Keratinocyte (primary cell): ENCODE data around the gene ARID1B. TPM values are rescaled to one million over a fixed set of nuclear protein-coding genes. Genes with fewer than 3 reads are reported as not detected.

Experiments
- DNase-seq: peaks from one replicate; pipeline ENCODE4 v3.0.0-alpha.2; 2011; ENCODE audit warnings: low read depth, missing footprints, low spot score
- FAIRE-seq: peaks from 2 replicates; lab custom pipeline; 2011; peaks lifted over from hg19 to GRCh38; lab: Jason Lieb, UNC
- H2AFZ ChIP-seq: 2 replicates; pipeline ENCODE4 v1.6.0; 2012; ENCODE audit warnings: low read length, control low read depth, inconsistent platforms; ENCODE audit not compliant: control insufficient read depth
- H3K27ac ChIP-seq: 2 replicates; pipeline ENCODE4 v1.5.1; 2011; ENCODE audit warnings: low read length; ENCODE audit not compliant: control insufficient read depth, insufficient read depth
- H3K27me3 ChIP-seq: 3 replicates; pipeline ENCODE4 v1.6.0; 2011; ENCODE audit warnings: low read length; ENCODE audit not compliant: control insufficient read depth, insufficient read depth; ENCODE audit errors: extremely low read depth
- H3K36me3 ChIP-seq, 2 experiments: 2 replicates in 1 of 2; 3 replicates in 1 of 2; pipeline ENCODE4 v1.5.1; 2011; ENCODE audit warnings: low read length in 2 of 2, mild to moderate bottlenecking in 1 of 2; ENCODE audit not compliant: control insufficient read depth in 2 of 2, insufficient read depth in 2 of 2; ENCODE audit errors: extremely low read depth in 1 of 2
- H3K4me1 ChIP-seq: 3 replicates; pipeline ENCODE4 v1.5.1; 2011; ENCODE audit warnings: low read length; ENCODE audit not compliant: control insufficient read depth, insufficient read depth; ENCODE audit errors: extremely low read depth
- H3K4me2 ChIP-seq: 3 replicates; pipeline ENCODE4 v1.6.0; 2011; ENCODE audit warnings: low read depth, low read length; ENCODE audit not compliant: control insufficient read depth, insufficient read depth; ENCODE audit errors: extremely low read depth
- H3K4me3 ChIP-seq, 3 experiments: fragments of 200-600 bp in 1 of 3; sonication (generic) in 1 of 3; 2 replicates in 2 of 3; 3 replicates in 1 of 3; pipeline ENCODE4 v1.5.1; 2011 to 2016; ENCODE audit warnings: low read length in 3 of 3, mild to moderate bottlenecking in 3 of 3, control low read depth in 2 of 3, inconsistent platforms in 1 of 3, low read depth in 1 of 3, mixed read lengths in 1 of 3, mixed run types in 1 of 3, moderate library complexity in 1 of 3; ENCODE audit not compliant: control insufficient read depth in 2 of 3, insufficient read depth in 2 of 3; ENCODE audit errors: extremely low read depth in 1 of 3
- H3K79me2 ChIP-seq: 2 replicates; pipeline ENCODE4 v1.6.0; 2012; ENCODE audit warnings: low read length; ENCODE audit not compliant: control insufficient read depth, insufficient read depth
- H3K9ac ChIP-seq: 3 replicates; pipeline ENCODE4 v1.6.0; 2011; ENCODE audit warnings: low read length; ENCODE audit not compliant: control insufficient read depth, insufficient read depth; ENCODE audit errors: extremely low read depth
- H3K9me1 ChIP-seq: 3 replicates; pipeline ENCODE4 v1.6.0; 2011; ENCODE audit warnings: low read length; ENCODE audit not compliant: control insufficient read depth, insufficient read depth; ENCODE audit errors: extremely low read depth
- H3K9me3 ChIP-seq: 2 replicates; pipeline ENCODE4 v1.5.1; 2012; ENCODE audit warnings: low read depth, low read length; ENCODE audit not compliant: control insufficient read depth
- H4K20me1 ChIP-seq: 3 replicates; pipeline ENCODE4 v1.6.0; 2011; ENCODE audit warnings: low read length; ENCODE audit not compliant: control insufficient read depth, insufficient read depth; ENCODE audit errors: extremely low read depth
- CTCF ChIP-seq, 3 experiments: IDR thresholded peaks in 1 of 3; conservative IDR thresholded peaks in 1 of 3; optimal IDR thresholded peaks in 1 of 3; 2 replicates in 2 of 3; 3 replicates in 1 of 3; pipeline versions ENCODE3 to v1.5.1; 2011; ENCODE audit warnings: low read length in 3 of 3, mild to moderate bottlenecking in 3 of 3, moderate library complexity in 2 of 3, control low read depth in 1 of 3, inconsistent platforms in 1 of 3; ENCODE audit not compliant: insufficient read depth in 2 of 3; ENCODE audit errors: extremely low read depth in 1 of 3
- EZH2 ChIP-seq: IDR thresholded peaks from one replicate; pipeline ENCODE4 v1.6.1; 2012; ENCODE audit warnings: inconsistent platforms, mild to moderate bottlenecking, low read length, moderate library complexity
- dilution Hi-C: fragments of 300-500 bp; cut with MboI; formaldehyde crosslinking; loops from one replicate; pipeline ENCODE4 v1.7.0; 2020; ENCODE audit warnings: low sequenced_read_pairs; ENCODE audit not compliant: extremely low pct_ligation_motif_present
- polyA plus RNA-seq, 5 experiments: library from polyadenylated mRNA; depleted of rRNA in 3 of 5; stranded (reverse) in 3 of 5; stranded (forward) in 1 of 5; unstranded in 1 of 5; fragments of >200 nt; gene quantifications; 1 replicate in 1 of 5; 2 replicates in 3 of 5; 3 replicates in 1 of 5; pipeline versions ENCODE4 v1.2.1 to v1.2.3, GENCODE V29; 2011 to 2012; ENCODE audit warnings: missing spikeins in 2 of 5, low read depth in 1 of 5, low replicate concordance in 1 of 5

ARID1B gene
- polyA plus RNA-seq, 1 donor (not counting 4 experiments of a cell fraction or from before 2014, with no cell fraction given), result 14.9 TPM

GRCh38 chr6:157054531-157054979 lies 277.4 kb downstream of the ARID1B start:
- Histone ChIP-seq H3K27ac (no peak overlapping the region), H3K27me3 (no peaks in the 10 kb centered on the region), H3K9me3 (no peaks in the 10 kb centered on the region), H4K20me1 (no peaks in the 10 kb centered on the region), H3K9me1 (no peaks in the 10 kb centered on the region), H3K36me3 (no peaks in the 10 kb centered on the region), H3K4me2 (no peak overlapping the region), H3K9ac (no peak overlapping the region), H2AFZ (no peak overlapping the region), H3K4me1 (peaks cover 2% of the 10 kb centered on the region), H3K4me3 (no peak overlapping the region), H3K79me2 (no peaks in the 10 kb centered on the region)
- dilution Hi-C loops, result no loop called here
- FAIRE-seq, result no peak
- no peak for DNase-seq
- no peak for TF ChIP-seq CTCF (optimal IDR thresholded peaks at IDR 0.05 in 1 of 3, IDR thresholded peaks at IDR 0.05 in 1 of 3, conservative IDR thresholded peaks at IDR 0.05 in 1 of 3; ENCODE audit: extremely low read depth in 1 of 3, insufficient read depth in 2 of 3, low read length in 3 of 3)

- H3K36me3 ChIP-seq, result no peaks in the 10 kb centered on the region
- DNase-seq (no peak), FAIRE-seq (no peak)
- no peaks in the 10 kb centered on the region for H3K27me3 ChIP-seq
- H2AFZ ChIP-seq, result no peak overlapping the region
- H4K20me1 ChIP-seq, result no peaks in the 10 kb centered on the region
- H3K79me2 ChIP-seq, result no peaks in the 10 kb centered on the region
- H3K4me1 ChIP-seq, result peaks cover 8% of the 10 kb centered on the region
- H3K9me1 ChIP-seq, result no peaks in the 10 kb centered on the region
- no peak overlapping the region for H3K27ac ChIP-seq
- H3K9ac ChIP-seq, result no peak overlapping the region
- dilution Hi-C loops, result no loop called here
- H3K4me2 ChIP-seq, result no peak overlapping the region
- H3K9me3 ChIP-seq, result no peaks in the 10 kb centered on the region
- H3K4me3 ChIP-seq, result no peak overlapping the region
- no peak for TF ChIP-seq EZH2
- no peak for TF ChIP-seq CTCF (optimal IDR thresholded peaks at IDR 0.05 in 1 of 3, IDR thresholded peaks at IDR 0.05 in 1 of 3, conservative IDR thresholded peaks at IDR 0.05 in 1 of 3; ENCODE audit: extremely low read depth in 1 of 3, insufficient read depth in 2 of 3, low read length in 3 of 3)
Measured at GRCh38 chr6:157055863-157056262, 278.7 kb downstream of the ARID1B start.
